Cardiac muscle cell (in vitro differentiated cells and primary cell): ENCODE measurements around the gene LMNA. TPM values are rescaled to one million over a fixed set of nuclear protein-coding genes. Genes with fewer than 3 reads are reported as not detected.
"Not testable (repeated sequence)": the region's sequence is repeated elsewhere in the genome, so short reads cannot be mapped to it uniquely, and the experiment has no call there.

Experiments
- DNase-seq, 2 donors: peaks; one replicate each; pipeline versions ENCODE4 v3.0.0 to v3.0.0-alpha.2; 2010 to 2017; ENCODE audit warnings: low read depth in 1 of 2, low spot score in 1 of 2
- H3K27ac ChIP-seq: fragments of 200-600 bp; sonication (generic); 2 replicates; pipeline ENCODE4 v1.5.1; 2016
- H3K27me3 ChIP-seq: fragments of 200-600 bp; sonication (generic); 2 replicates; pipeline ENCODE4 v1.6.0; 2016; ENCODE audit warnings: control low read depth
- H3K36me3 ChIP-seq: fragments of 200-600 bp; sonication (generic); 2 replicates; pipeline ENCODE4 v1.5.1; 2016; ENCODE audit warnings: control low read depth
- H3K4me1 ChIP-seq: fragments of 200-600 bp; sonication (generic); 2 replicates; pipeline ENCODE4 v1.8.1; 2017; ENCODE audit warnings: low read depth, mild to moderate bottlenecking, mixed run types
- H3K4me3 ChIP-seq: fragments of 200-600 bp; sonication (generic); 2 replicates; pipeline ENCODE4 v1.5.1; 2016; ENCODE audit warnings: mild to moderate bottlenecking
- H3K9me3 ChIP-seq: fragments of 200-600 bp; sonication (generic); 2 replicates; pipeline ENCODE4 v1.5.1; 2017; ENCODE audit warnings: low read depth, mild to moderate bottlenecking, control low read depth
- polyA plus RNA-seq: library from polyadenylated mRNA; unstranded; fragments of >200 nt; fragmentation: Nextera tagmentation; extraction: Ambion mirVana; gene quantifications from 2 replicates; pipeline ENCODE4 v1.2.1, GENCODE V29; 2016
- total RNA-seq: library from RNA; depleted of rRNA; stranded (reverse); fragments of >200 nt; gene quantifications from 2 replicates; pipeline ENCODE4 v1.2.3, GENCODE V29; 2016
- TF ChIP-seq, protein P1 (sequence below): IDR thresholded peaks from 2 replicates; pipeline ENCODE4 v1.5.1; 2012; ENCODE audit warnings: low read depth, mild to moderate bottlenecking, low read length

Gene LMNA
- total and polyA plus RNA-seq, 2 experiments from 2014 or later = 128 to 149 TPM

DNA sequence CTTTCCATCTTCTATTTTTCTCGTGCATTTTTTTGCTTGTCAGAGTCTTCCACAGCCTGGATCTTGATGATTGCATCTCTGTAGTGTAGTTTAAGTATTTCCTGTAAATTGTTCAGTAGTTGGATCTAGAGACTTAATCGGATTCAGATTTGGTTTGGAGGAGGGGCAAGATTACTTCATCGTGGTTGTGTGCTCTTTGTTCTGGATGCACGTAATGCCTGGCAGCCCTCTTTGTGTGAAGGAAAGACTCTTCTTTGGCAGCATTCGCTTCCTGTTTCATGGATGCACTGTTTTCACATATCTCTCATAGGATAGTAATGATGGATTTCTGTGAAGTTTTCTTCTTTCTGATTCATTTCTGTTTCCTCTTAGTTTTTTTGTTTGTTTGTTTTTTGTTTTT, 53.0 kb downstream of the LMNA start:
- H3K9me3 ChIP-seq = no peaks in the 10 kb centered on the region
- H3K27me3 ChIP-seq = no peaks in the 10 kb centered on the region
- TF ChIP-seq, protein P1, sequence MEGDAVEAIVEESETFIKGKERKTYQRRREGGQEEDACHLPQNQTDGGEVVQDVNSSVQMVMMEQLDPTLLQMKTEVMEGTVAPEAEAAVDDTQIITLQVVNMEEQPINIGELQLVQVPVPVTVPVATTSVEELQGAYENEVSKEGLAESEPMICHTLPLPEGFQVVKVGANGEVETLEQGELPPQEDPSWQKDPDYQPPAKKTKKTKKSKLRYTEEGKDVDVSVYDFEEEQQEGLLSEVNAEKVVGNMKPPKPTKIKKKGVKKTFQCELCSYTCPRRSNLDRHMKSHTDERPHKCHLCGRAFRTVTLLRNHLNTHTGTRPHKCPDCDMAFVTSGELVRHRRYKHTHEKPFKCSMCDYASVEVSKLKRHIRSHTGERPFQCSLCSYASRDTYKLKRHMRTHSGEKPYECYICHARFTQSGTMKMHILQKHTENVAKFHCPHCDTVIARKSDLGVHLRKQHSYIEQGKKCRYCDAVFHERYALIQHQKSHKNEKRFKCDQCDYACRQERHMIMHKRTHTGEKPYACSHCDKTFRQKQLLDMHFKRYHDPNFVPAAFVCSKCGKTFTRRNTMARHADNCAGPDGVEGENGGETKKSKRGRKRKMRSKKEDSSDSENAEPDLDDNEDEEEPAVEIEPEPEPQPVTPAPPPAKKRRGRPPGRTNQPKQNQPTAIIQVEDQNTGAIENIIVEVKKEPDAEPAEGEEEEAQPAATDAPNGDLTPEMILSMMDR = no peak
- H3K4me3 ChIP-seq = no peak overlapping the region
- no peaks in the 10 kb centered on the region for H3K36me3 ChIP-seq
- no peaks in the 10 kb centered on the region for H3K4me1 ChIP-seq
- DNase-seq = peak in 1 of 2 donors; percentile 91
- H3K27ac ChIP-seq = no peak overlapping the region

DNA sequence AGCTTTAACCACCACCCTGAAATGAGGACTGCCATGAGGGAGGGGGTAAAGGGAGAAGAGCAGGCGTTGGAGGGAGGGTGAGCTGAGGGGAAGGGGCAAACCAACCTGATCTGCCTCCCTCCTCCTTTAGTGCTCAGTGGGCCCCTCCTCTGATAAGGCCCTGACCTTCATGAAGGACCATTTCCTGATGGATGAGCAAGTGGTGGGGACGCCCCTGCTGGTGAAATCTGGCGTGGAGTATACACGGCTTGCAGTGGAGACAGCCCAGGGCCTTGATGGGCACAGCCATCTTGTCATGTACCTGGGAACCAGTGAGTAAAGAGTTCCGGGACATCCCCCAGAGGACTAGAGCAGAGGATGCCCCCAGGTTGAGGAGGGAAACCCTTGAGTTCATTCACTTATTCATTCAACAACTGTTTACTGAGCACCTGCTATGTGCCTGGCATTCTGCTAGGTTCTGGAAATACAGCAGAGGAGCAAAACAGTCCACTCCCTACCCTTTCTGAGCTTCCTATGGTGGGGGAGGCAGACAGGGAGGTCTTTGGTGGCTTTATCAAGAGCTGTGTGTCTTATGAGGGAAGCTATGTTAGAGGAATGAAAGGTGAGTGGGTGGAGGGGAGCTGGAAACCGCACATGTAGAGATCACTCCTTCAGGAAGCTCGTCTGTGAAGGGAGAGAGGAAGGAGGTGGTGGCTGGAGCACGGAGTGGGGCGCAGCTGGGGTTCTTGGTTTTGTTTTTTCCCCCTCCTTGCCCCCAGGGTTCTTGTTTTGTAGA, 58.4 kb downstream of the LMNA start:
- no peaks in the 10 kb centered on the region for H3K27me3 ChIP-seq
- no peaks in the 10 kb centered on the region for H3K4me1 ChIP-seq
- DNase-seq = no peak
- TF ChIP-seq, protein P1 = no peak
- no peaks in the 10 kb centered on the region for H3K9me3 ChIP-seq
- no peaks in the 10 kb centered on the region for H3K36me3 ChIP-seq
- no peak overlapping the region for H3K27ac ChIP-seq
- no peak overlapping the region for H3K4me3 ChIP-seq

DNA sequence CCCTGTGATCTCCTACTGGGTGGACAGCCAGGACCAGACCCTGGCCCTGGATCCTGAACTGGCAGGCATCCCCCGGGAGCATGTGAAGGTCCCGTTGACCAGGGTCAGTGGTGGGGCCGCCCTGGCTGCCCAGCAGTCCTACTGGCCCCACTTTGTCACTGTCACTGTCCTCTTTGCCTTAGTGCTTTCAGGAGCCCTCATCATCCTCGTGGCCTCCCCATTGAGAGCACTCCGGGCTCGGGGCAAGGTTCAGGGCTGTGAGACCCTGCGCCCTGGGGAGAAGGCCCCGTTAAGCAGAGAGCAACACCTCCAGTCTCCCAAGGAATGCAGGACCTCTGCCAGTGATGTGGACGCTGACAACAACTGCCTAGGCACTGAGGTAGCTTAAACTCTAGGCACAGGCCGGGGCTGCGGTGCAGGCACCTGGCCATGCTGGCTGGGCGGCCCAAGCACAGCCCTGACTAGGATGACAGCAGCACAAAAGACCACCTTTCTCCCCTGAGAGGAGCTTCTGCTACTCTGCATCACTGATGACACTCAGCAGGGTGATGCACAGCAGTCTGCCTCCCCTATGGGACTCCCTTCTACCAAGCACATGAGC, 62.2 kb downstream of the LMNA start:
- Histone ChIP-seq H3K27ac (no peak overlapping the region), H3K36me3 (no peaks in the 10 kb centered on the region), H3K9me3 (no peaks in the 10 kb centered on the region), H3K4me1 (peaks cover 4% of the 10 kb centered on the region), H3K4me3 (no peak overlapping the region), H3K27me3 (no peaks in the 10 kb centered on the region)
- no peak for DNase-seq
- TF ChIP-seq, protein P1 = no peak

DNA sequence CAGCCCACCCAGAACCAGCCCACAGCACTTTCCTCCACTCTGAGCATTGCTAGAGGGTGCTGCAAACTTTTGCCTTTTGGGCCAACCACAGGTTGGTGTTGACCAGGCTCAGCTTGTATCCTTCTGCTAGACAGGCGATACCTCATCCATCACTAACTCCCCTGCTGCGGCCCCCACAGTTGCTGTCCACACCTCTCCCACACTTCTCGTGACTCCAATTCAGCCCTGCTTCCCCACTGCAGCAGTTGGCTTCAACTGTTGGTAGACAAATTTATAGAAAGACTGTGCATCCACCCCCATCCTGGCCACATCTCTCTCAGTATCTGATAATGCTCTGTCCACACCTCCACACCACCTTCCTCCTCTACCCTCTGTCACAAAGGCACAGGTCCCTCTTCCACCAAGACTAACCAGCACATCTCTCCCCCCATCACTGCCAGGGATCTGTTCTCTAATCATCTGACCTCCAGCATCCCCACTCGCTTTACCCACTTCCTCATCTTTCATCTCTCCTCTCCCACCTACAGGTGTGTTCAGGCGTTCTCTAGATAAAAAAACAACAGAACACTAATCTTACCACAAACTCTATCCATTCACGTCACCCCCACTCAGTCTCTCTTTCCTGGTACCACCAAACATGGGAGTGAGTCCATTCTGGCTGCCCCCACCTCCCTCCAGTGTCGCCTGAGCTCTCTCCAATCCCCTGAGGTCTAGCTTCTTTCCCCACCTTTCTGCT, 63.6 kb downstream of the LMNA start:
- Histone ChIP-seq H3K4me3 (no peak overlapping the region), H3K27me3 (no peaks in the 10 kb centered on the region), H3K4me1 (peaks cover 4% of the 10 kb centered on the region), H3K36me3 (no peaks in the 10 kb centered on the region), H3K9me3 (no peaks in the 10 kb centered on the region), H3K27ac (no peak overlapping the region)
- TF ChIP-seq, protein P1 = no peak
- DNase-seq = no peak

DNA sequence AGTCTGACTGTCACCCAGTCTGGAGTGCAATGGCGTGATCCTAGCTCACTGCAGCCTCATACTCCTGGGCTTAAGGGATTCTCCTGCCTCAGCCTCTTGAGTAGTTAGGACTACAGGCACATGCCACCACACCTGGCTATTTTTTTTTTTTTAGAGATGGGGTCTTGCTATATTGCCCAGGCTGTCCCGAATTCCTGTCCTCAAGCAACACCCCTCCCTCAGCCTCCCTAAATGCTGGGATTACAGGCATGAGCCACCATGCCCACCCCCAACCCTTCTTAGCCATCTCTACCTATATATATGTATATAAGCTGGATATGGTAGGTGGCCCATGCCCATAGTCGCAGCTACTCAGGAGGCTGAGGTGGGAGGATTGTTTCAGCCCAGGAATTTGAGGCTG, 66.0 kb downstream of the LMNA start:
- Histone ChIP-seq H3K27me3 (no peaks in the 10 kb centered on the region), H3K4me1 (peaks cover 4% of the 10 kb centered on the region), H3K9me3 (no peaks in the 10 kb centered on the region), H3K27ac (no peak overlapping the region), H3K36me3 (no peaks in the 10 kb centered on the region), H3K4me3 (no peak overlapping the region)
- DNase-seq = no peak
- TF ChIP-seq, protein P1 = no peak

DNA sequence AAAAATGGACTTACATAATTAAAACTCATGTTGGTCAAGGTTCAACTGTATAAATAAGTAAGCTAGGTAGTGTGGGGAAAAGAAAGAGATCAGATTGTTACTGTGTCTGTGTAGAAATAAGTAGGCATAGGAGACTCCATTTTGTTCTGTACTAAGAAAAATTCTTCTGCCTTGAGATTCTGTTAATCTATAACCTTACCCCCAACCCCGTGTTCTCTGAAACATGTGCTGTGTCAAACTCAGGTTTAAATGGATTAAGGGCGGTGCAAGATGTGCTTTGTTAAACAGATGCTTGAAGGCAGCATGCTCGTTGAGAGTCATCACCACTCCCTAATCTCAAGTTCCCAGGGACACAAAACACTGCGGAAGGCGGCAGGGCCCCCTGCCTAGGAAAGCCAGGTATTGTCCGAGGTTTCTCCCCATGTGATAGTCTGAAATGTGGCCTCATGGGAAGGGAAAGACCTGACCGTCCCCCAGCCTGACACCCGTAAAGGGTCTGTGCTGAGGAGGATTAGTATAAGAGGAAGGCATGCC, 66.9 kb downstream of the LMNA start:
- H3K4me1 ChIP-seq, DNase-seq, H3K4me3 ChIP-seq, H3K36me3 ChIP-seq, H3K9me3 ChIP-seq, H3K27me3 ChIP-seq, H3K27ac ChIP-seq: not testable (repeated sequence)

DNA sequence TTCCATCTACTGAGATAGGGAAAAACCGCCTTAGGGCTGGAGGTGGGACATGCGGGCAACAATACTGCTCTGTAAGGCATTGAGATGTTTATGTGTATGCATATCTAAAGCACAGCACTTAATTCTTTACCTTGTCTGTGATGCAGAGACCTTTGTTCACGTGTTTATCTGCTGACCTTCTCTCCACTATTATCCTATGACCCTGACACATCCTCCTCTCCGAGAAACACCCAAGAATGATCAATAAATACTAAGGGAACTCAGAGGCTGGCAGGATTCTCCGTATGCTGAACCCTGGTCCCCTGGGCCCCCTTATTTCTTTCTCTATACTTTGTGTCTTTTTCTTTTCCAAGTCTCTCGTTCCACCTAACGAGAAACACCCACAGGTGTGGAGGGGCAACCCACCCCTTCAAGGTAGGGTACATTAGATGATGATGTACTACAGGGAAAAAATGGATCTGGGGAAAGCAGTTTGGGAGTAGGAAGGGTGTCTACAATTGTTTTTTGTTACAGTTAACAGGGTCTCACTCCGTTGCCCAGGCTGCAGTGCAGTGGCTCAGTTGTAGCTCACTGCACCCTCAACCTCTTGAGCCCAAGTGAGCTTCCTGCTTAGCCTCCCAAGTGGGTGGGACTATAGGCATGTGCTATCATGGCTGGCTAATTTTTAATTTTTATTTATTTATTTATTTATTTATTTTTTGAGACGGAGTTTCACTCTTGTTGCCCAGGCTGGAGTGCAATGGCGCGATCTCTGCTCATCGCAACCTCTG, 67.7 kb downstream of the LMNA start:
- not testable (repeated sequence) for H3K27ac ChIP-seq, H3K36me3 ChIP-seq, DNase-seq, H3K9me3 ChIP-seq, H3K4me1 ChIP-seq, H3K27me3 ChIP-seq, H3K4me3 ChIP-seq
